ENCODE results near the gene AAK1. TPM values are rescaled to one million over a fixed set of nuclear protein-coding genes. Genes with fewer than 3 reads are reported as not detected.

Gene AAK1
- total RNA-seq, 1 experiment from 2014 or later = 40.5 TPM

- no peaks in the 10 kb centered on the region for H3K4me1 ChIP-seq (ENCODE audit: insufficient read depth, low read length, poor library complexity, severe bottlenecking)
- no peaks in the 10 kb centered on the region for H3K27me3 ChIP-seq (replicated peaks; ENCODE audit: insufficient read depth, low read depth, low read length, poor library complexity)
- DNase-seq (ENCODE audit: low spot score) = no peak
- H3K36me3 ChIP-seq (ENCODE audit: insufficient read depth, low read length, poor library complexity, severe bottlenecking) = no peaks in the 10 kb centered on the region
- no TSS peak for BruUV-seq (replicated peaks)
- ChIA-PET CTCF (no interaction called here), POLR2A (ENCODE audit: low non-redundant PET) (no interaction called here)
- H3K9me3 ChIP-seq (ENCODE audit: low read depth, low read length, poor library complexity, severe bottlenecking) = no peaks in the 10 kb centered on the region
- no peak overlapping the region for H3K4me3 ChIP-seq (ENCODE audit: low read depth, low read length, poor library complexity, severe bottlenecking)
- no peak overlapping the region for H3K27ac ChIP-seq (ENCODE audit: low read depth, low read length, poor library complexity, severe bottlenecking)
- intact Hi-C loops (cut with micrococcal nuclease; ENCODE audit: unreplicated experiment) = no loop called here
- TF ChIP-seq CTCF (conservative IDR thresholded peaks at IDR 0.05; ENCODE audit: low read depth, low read length) (no peak), EZH2 (IDR thresholded peaks at IDR 0.05; ENCODE audit: borderline replicate concordance, low read depth, low read length, poor library complexity, severe bottlenecking) (no peak)
These were observed 165.9 kb downstream of the AAK1 start for GRCh38 chr2:69477627-69478026.

GRCh38 chr2:69474688-69475087 is 168.9 kb downstream of the AAK1 start:
- Histone ChIP-seq H3K36me3 (ENCODE audit: insufficient read depth, low read length, poor library complexity, severe bottlenecking) (no peaks in the 10 kb centered on the region), H3K4me1 (ENCODE audit: insufficient read depth, low read length, poor library complexity, severe bottlenecking) (no peaks in the 10 kb centered on the region), H3K4me3 (ENCODE audit: low read depth, low read length, poor library complexity, severe bottlenecking) (no peak overlapping the region), H3K27me3 (replicated peaks; ENCODE audit: insufficient read depth, low read depth, low read length, poor library complexity) (no peaks in the 10 kb centered on the region), H3K9me3 (ENCODE audit: low read depth, low read length, poor library complexity, severe bottlenecking) (no peaks in the 10 kb centered on the region), H3K27ac (ENCODE audit: low read depth, low read length, poor library complexity, severe bottlenecking) (no peak overlapping the region)
- ChIA-PET CTCF (no interaction called here), POLR2A (ENCODE audit: low non-redundant PET) (no interaction called here)
- DNase-seq (ENCODE audit: low spot score) = no peak
- intact Hi-C loops (cut with micrococcal nuclease; ENCODE audit: unreplicated experiment) = no loop called here
- BruUV-seq (replicated peaks) = no TSS peak
- TF ChIP-seq CTCF (conservative IDR thresholded peaks at IDR 0.05; ENCODE audit: low read depth, low read length) = no peak
- no peak for TF ChIP-seq EZH2 (IDR thresholded peaks at IDR 0.05; ENCODE audit: borderline replicate concordance, low read depth, low read length, poor library complexity, severe bottlenecking)

GRCh38 chr2:69471793-69472192 is 171.7 kb downstream of the AAK1 start:
- POLR2A ChIA-PET (ENCODE audit: low non-redundant PET) = no interaction called here
- DNase-seq (ENCODE audit: low spot score) = no peak
- no TSS peak for BruUV-seq (replicated peaks)
- intact Hi-C loops (cut with micrococcal nuclease; ENCODE audit: unreplicated experiment) = no loop called here
- H3K27ac ChIP-seq (ENCODE audit: low read depth, low read length, poor library complexity, severe bottlenecking) = no peak overlapping the region
- H3K9me3 ChIP-seq (ENCODE audit: low read depth, low read length, poor library complexity, severe bottlenecking) = no peaks in the 10 kb centered on the region
- CTCF ChIA-PET = no interaction called here
- no peak overlapping the region for H3K4me3 ChIP-seq (ENCODE audit: low read depth, low read length, poor library complexity, severe bottlenecking)
- H3K36me3 ChIP-seq (ENCODE audit: insufficient read depth, low read length, poor library complexity, severe bottlenecking) = no peaks in the 10 kb centered on the region
- H3K4me1 ChIP-seq (ENCODE audit: insufficient read depth, low read length, poor library complexity, severe bottlenecking) = no peaks in the 10 kb centered on the region
- no peak for TF ChIP-seq CTCF (conservative IDR thresholded peaks at IDR 0.05; ENCODE audit: low read depth, low read length)
- no peak for TF ChIP-seq EZH2 (IDR thresholded peaks at IDR 0.05; ENCODE audit: borderline replicate concordance, low read depth, low read length, poor library complexity, severe bottlenecking)
- no peaks in the 10 kb centered on the region for H3K27me3 ChIP-seq (replicated peaks; ENCODE audit: insufficient read depth, low read depth, low read length, poor library complexity)

Measured in A673 (cell line).